Karpas-422 (cell line): ENCODE data around the gene ZNF71. TPM values are rescaled to one million over a fixed set of nuclear protein-coding genes. Genes with fewer than 3 reads are reported as not detected.

Source experiments
- DNase-seq: peaks from one replicate; pipeline ENCODE4 v3.0.0-alpha.2; 2015
- H2AFZ ChIP-seq: fragments of 200-600 bp; sonication (generic); 2 replicates; pipeline ENCODE4 v1.6.1; 2014; ENCODE audit warnings: antibody characterized with exemption, low read length, mixed read lengths
- H3K27ac ChIP-seq: fragments of 200-600 bp; sonication (generic); 2 replicates; pipeline ENCODE4 v1.5.1; 2014; ENCODE audit warnings: mild to moderate bottlenecking, low read length, moderate library complexity
- H3K27me3 ChIP-seq: fragments of 200-600 bp; sonication (generic); 2 replicates; pipeline ENCODE4 v1.6.1; 2014; ENCODE audit warnings: low read length, mixed read lengths
- H3K36me3 ChIP-seq: fragments of 200-600 bp; sonication (generic); 2 replicates; pipeline ENCODE4 v1.6.1; 2014; ENCODE audit warnings: low read length, mixed read lengths; ENCODE audit not compliant: insufficient read depth
- H3K4me1 ChIP-seq: fragments of 200-600 bp; sonication (generic); 2 replicates; pipeline ENCODE4 v1.6.1; 2014; ENCODE audit warnings: mild to moderate bottlenecking, low read length, mixed read lengths
- H3K4me2 ChIP-seq: fragments of 200-600 bp; sonication (generic); 2 replicates; pipeline ENCODE4 v1.6.1; 2014; ENCODE audit warnings: low read length, low read depth, mild to moderate bottlenecking; ENCODE audit not compliant: poor library complexity, severe bottlenecking
- H3K4me3 ChIP-seq: fragments of 200-600 bp; sonication (generic); 2 replicates; pipeline ENCODE4 v1.5.1; 2014; ENCODE audit warnings: mild to moderate bottlenecking, antibody characterized with exemption, low read length, mixed read lengths
- H3K79me2 ChIP-seq: fragments of 200-600 bp; sonication (generic); 2 replicates; pipeline ENCODE4 v1.6.1; 2014; ENCODE audit warnings: mild to moderate bottlenecking, low read length, mixed read lengths
- H3K9ac ChIP-seq: fragments of 200-600 bp; sonication (generic); 2 replicates; pipeline ENCODE4 v1.6.0; 2014; ENCODE audit warnings: low read length
- H3K9me2 ChIP-seq: fragments of 200-600 bp; sonication (generic), shearing (Covaris generic); replicated peaks from 2 replicates; pipeline ENCODE4 v1.6.0; 2014; ENCODE audit warnings: mild to moderate bottlenecking, low read length, moderate library complexity; ENCODE audit not compliant: insufficient read depth
- H3K9me3 ChIP-seq: fragments of 300-700, 200-600 bp; sonication (generic); 2 replicates; pipeline ENCODE4 v1.6.1; 2014; ENCODE audit warnings: low read length, mixed read lengths
- H4K20me1 ChIP-seq: fragments of 200-600 bp; sonication (generic); 2 replicates; pipeline ENCODE4 v1.6.1; 2014; ENCODE audit warnings: mild to moderate bottlenecking, antibody characterized with exemption, low read length, low read depth; ENCODE audit not compliant: insufficient read depth
- total RNA-seq: library from RNA; depleted of rRNA; stranded (reverse); fragments of >200 nt; shearing (Covaris generic); gene quantifications from 2 replicates; pipeline ENCODE4 v1.2.3, GENCODE V29; 2014; ENCODE audit warnings: low replicate concordance

The ZNF71 gene
- total RNA-seq, 1 experiment from 2014 or later, result 16.4 TPM

- H3K27ac ChIP-seq, result no peak overlapping the region
Observed at GRCh38 chr19:56577719-56578602, 17.1 kb upstream of the ZNF71 start.

GRCh38 chr19:56594446-56594782 lies 688 bp upstream of the ZNF71 start:
- no peak for DNase-seq
- H3K36me3 ChIP-seq, result peaks cover 19% of the 10 kb centered on the region
- no peak overlapping the region for H3K27ac ChIP-seq
- peak overlapping the region; percentile 66; the same call in 1 of the 2 replicates for H2AFZ ChIP-seq
- H3K9me2 ChIP-seq, result no peaks in the 10 kb centered on the region
- no peaks in the 10 kb centered on the region for H3K27me3 ChIP-seq
- no peaks in the 10 kb centered on the region for H4K20me1 ChIP-seq
- H3K4me1 ChIP-seq, result peaks cover 12% of the 10 kb centered on the region
- H3K79me2 ChIP-seq, result peaks cover 43% of the 10 kb centered on the region
- peak overlapping the region; percentile 82 for H3K4me2 ChIP-seq
- peak overlapping the region; percentile 86 for H3K9ac ChIP-seq
- peaks cover 31% of the 10 kb centered on the region for H3K9me3 ChIP-seq
- peak overlapping the region; percentile 96 for H3K4me3 ChIP-seq

More at GRCh38 chr19:56577719-56578602, 17.1 kb upstream of the ZNF71 start:
- H3K9me2 ChIP-seq, result no peaks in the 10 kb centered on the region
- H3K4me1 ChIP-seq, result no peaks in the 10 kb centered on the region
- H3K36me3 ChIP-seq, result 0 out of 2 replicates have a peak, but pooled peaks cover 4% of the 10 kb centered on the region
- H3K9me3 ChIP-seq, result peaks cover 86% of the 10 kb centered on the region
- no peaks in the 10 kb centered on the region for H3K79me2 ChIP-seq
- H4K20me1 ChIP-seq, result no peaks in the 10 kb centered on the region
- no peak overlapping the region for H3K4me2 ChIP-seq
- no peak for DNase-seq
- no peaks in the 10 kb centered on the region for H3K27me3 ChIP-seq
- no peak overlapping the region for H3K4me3 ChIP-seq
- H2AFZ ChIP-seq, result no peak overlapping the region
- H3K9ac ChIP-seq, result no peak overlapping the region

- Histone ChIP-seq H2AFZ (peak overlapping the region; percentile 66; the same call in 1 of the 2 replicates), H3K9me3 (peaks cover 25% of the 10 kb centered on the region), H3K27ac (no peak overlapping the region), H3K79me2 (peaks cover 46% of the 10 kb centered on the region), H3K9me2 (no peaks in the 10 kb centered on the region), H3K27me3 (no peaks in the 10 kb centered on the region), H3K4me2 (peak overlapping the region; percentile 82), H3K9ac (peak overlapping the region; percentile 86), H3K36me3 (peaks cover 21% of the 10 kb centered on the region), H3K4me1 (peaks cover 12% of the 10 kb centered on the region), H3K4me3 (peak overlapping the region; percentile 96), H4K20me1 (no peaks in the 10 kb centered on the region)
- no peak for DNase-seq
Observed at GRCh38 chr19:56595548-56595899, 422 bp downstream of the ZNF71 start.

GRCh38 chr19:56596676-56597075 lies 1.6 kb downstream of the ZNF71 start:
- H3K9me2 ChIP-seq, result no peaks in the 10 kb centered on the region
- H2AFZ ChIP-seq, result no peak overlapping the region
- H3K4me1 ChIP-seq, result peaks cover 12% of the 10 kb centered on the region
- no peak overlapping the region for H3K27ac ChIP-seq
- H3K36me3 ChIP-seq, result peaks cover 32% of the 10 kb centered on the region
- DNase-seq, result no peak
- peak overlapping the region; percentile 82 for H3K4me2 ChIP-seq
- peaks cover 31% of the 10 kb centered on the region for H3K9me3 ChIP-seq
- peaks cover 57% of the 10 kb centered on the region for H3K79me2 ChIP-seq
- H4K20me1 ChIP-seq, result no peaks in the 10 kb centered on the region
- peak overlapping the region; percentile 96 for H3K4me3 ChIP-seq
- H3K9ac ChIP-seq, result peak overlapping the region; percentile 86; the same call in 1 of the 2 replicates
- no peaks in the 10 kb centered on the region for H3K27me3 ChIP-seq

GRCh38 chr19:56597696-56598095 lies 2.6 kb downstream of the ZNF71 start:
- Histone ChIP-seq H3K4me3 (no peak overlapping the region), H3K4me1 (peaks cover 12% of the 10 kb centered on the region), H3K4me2 (no peak overlapping the region), H3K9ac (no peak overlapping the region), H2AFZ (no peak overlapping the region), H3K9me3 (peaks cover 38% of the 10 kb centered on the region), H3K36me3 (peaks cover 42% of the 10 kb centered on the region), H3K79me2 (peaks cover 64% of the 10 kb centered on the region), H3K27me3 (no peaks in the 10 kb centered on the region), H3K27ac (no peak overlapping the region), H3K9me2 (no peaks in the 10 kb centered on the region), H4K20me1 (no peaks in the 10 kb centered on the region)
- no peak for DNase-seq

- no peak overlapping the region for H2AFZ ChIP-seq
- H3K36me3 ChIP-seq, result peaks cover 62% of the 10 kb centered on the region
- peaks cover under 1% of the 10 kb centered on the region for H3K4me1 ChIP-seq
- no peaks in the 10 kb centered on the region for H3K27me3 ChIP-seq
- no peak for DNase-seq
- H3K4me3 ChIP-seq, result no peak overlapping the region
- no peak overlapping the region for H3K4me2 ChIP-seq
- H3K27ac ChIP-seq, result no peak overlapping the region
- no peaks in the 10 kb centered on the region for H4K20me1 ChIP-seq
- peaks cover 68% of the 10 kb centered on the region for H3K9me3 ChIP-seq
- H3K79me2 ChIP-seq, result peaks cover 86% of the 10 kb centered on the region
- no peak overlapping the region for H3K9ac ChIP-seq
- H3K9me2 ChIP-seq, result no peaks in the 10 kb centered on the region
Observed at GRCh38 chr19:56601375-56601774, 6.3 kb downstream of the ZNF71 start.

- no peaks in the 10 kb centered on the region for H4K20me1 ChIP-seq
- H3K36me3 ChIP-seq, result peaks cover 43% of the 10 kb centered on the region
- H2AFZ ChIP-seq, result no peak overlapping the region
- no peaks in the 10 kb centered on the region for H3K9me2 ChIP-seq
- no peak overlapping the region for H3K9ac ChIP-seq
- H3K27me3 ChIP-seq, result no peaks in the 10 kb centered on the region
- H3K4me2 ChIP-seq, result no peak overlapping the region
- peaks cover 67% of the 10 kb centered on the region for H3K9me3 ChIP-seq
- no peak overlapping the region for H3K4me3 ChIP-seq
- no peak for DNase-seq
- peaks cover 85% of the 10 kb centered on the region for H3K79me2 ChIP-seq
- no peaks in the 10 kb centered on the region for H3K4me1 ChIP-seq
- H3K27ac ChIP-seq, result no peak overlapping the region
Observed at GRCh38 chr19:56603829-56604228, 8.7 kb downstream of the ZNF71 start.

- H3K9me3 ChIP-seq, result peaks cover 77% of the 10 kb centered on the region
- no peak overlapping the region for H3K4me2 ChIP-seq
- H3K9me2 ChIP-seq, result no peaks in the 10 kb centered on the region
- H2AFZ ChIP-seq, result no peak overlapping the region
- H3K27me3 ChIP-seq, result no peaks in the 10 kb centered on the region
- peaks cover 85% of the 10 kb centered on the region for H3K79me2 ChIP-seq
- peaks cover 35% of the 10 kb centered on the region for H3K36me3 ChIP-seq
- H3K4me3 ChIP-seq, result no peak overlapping the region
- H4K20me1 ChIP-seq, result no peaks in the 10 kb centered on the region
- H3K27ac ChIP-seq, result no peak overlapping the region
- H3K4me1 ChIP-seq, result no peaks in the 10 kb centered on the region
- DNase-seq, result no peak
- no peak overlapping the region for H3K9ac ChIP-seq
Observed at GRCh38 chr19:56608274-56608964, 13.3 kb downstream of the ZNF71 start.
